Measurements from ENCODE around the gene METTL2B.

GRCh38 chr7:128437426-128438332 lies 38.9 kb upstream of the METTL2B start:
- TF ChIP-seq, protein P1, sequence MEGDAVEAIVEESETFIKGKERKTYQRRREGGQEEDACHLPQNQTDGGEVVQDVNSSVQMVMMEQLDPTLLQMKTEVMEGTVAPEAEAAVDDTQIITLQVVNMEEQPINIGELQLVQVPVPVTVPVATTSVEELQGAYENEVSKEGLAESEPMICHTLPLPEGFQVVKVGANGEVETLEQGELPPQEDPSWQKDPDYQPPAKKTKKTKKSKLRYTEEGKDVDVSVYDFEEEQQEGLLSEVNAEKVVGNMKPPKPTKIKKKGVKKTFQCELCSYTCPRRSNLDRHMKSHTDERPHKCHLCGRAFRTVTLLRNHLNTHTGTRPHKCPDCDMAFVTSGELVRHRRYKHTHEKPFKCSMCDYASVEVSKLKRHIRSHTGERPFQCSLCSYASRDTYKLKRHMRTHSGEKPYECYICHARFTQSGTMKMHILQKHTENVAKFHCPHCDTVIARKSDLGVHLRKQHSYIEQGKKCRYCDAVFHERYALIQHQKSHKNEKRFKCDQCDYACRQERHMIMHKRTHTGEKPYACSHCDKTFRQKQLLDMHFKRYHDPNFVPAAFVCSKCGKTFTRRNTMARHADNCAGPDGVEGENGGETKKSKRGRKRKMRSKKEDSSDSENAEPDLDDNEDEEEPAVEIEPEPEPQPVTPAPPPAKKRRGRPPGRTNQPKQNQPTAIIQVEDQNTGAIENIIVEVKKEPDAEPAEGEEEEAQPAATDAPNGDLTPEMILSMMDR (conservative IDR thresholded peaks at IDR 0.05; ENCODE audit: low read length), result no peak
- TF ChIP-seq EZH2phosphoT487 (IDR thresholded peaks at IDR 0.05; ENCODE audit: borderline replicate concordance), result no peak
